Memory B cell (primary cell): ENCODE results near the gene UNG.

Experiments used
- ATAC-seq: fragments of 150-1000 bp; cut with Tn5 transposase; 2 replicates; pipeline ENCODE4 v1.10.0; 2021; ENCODE audit warnings: low read depth, mild to moderate bottlenecking, moderate library complexity
- DNase-seq, 2 donors: peaks; one replicate each; pipeline ENCODE4 v3.0.0; 2022; ENCODE audit warnings: low spot score in 2 of 2
- H3K27ac Mint-ChIP-seq: one replicate; pipeline ENCODE4 v1.8.0; 2022; ENCODE audit warnings: mild to moderate bottlenecking, moderate library complexity, mixed read lengths
- H3K27me3 Mint-ChIP-seq: one replicate; pipeline ENCODE4 v1.8.0; 2022; ENCODE audit warnings: mixed read lengths
- H3K36me3 Mint-ChIP-seq: one replicate; pipeline ENCODE4 v1.8.0; 2022; ENCODE audit warnings: mild to moderate bottlenecking, mixed read lengths
- H3K4me1 Mint-ChIP-seq: one replicate; pipeline ENCODE4 v1.8.0; 2022; ENCODE audit warnings: mixed read lengths
- H3K4me3 Mint-ChIP-seq: one replicate; pipeline ENCODE4 v1.8.0; 2022; ENCODE audit warnings: mild to moderate bottlenecking, moderate library complexity, mixed read lengths
- H3K9me3 Mint-ChIP-seq: one replicate; pipeline ENCODE4 v1.8.0; 2022; ENCODE audit warnings: mixed read lengths

UNG gene

DNA sequence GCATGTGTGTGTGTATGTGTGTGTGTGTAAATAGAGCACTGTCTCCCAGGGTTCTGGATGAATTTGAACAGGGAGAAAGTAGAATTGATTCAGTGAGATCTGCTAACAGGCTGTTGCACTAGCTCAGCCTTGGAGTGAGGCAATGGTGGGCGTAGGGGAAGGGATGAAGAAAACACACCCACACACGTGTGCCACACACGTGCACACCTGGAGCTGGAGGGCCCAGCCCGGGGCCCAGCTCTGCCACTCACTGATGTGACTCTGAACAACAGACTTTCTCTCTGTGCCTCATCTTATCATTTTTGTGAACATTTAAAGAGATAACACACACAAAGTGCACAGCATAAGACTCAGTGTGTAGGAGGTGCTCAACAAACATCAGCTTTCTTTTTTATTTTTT lies 23.2 kb downstream of the UNG start:
- no peak for ATAC-seq
- Mint-ChIP-seq H3K27me3 (peaks cover 2% of the 10 kb centered on the region), H3K9me3 (no peaks in the 10 kb centered on the region), H3K36me3 (no peaks in the 10 kb centered on the region), H3K4me3 (no peak overlapping the region), H3K27ac (no peak overlapping the region), H3K4me1 (peaks cover 2% of the 10 kb centered on the region)
- DNase-seq, result no peak

GRCh38 chr12:109121346-109121880 lies 24.0 kb downstream of the UNG start:
- no peak overlapping the region for H3K27ac Mint-ChIP-seq
- ATAC-seq (no peak), DNase-seq (no peak)
- H3K36me3 Mint-ChIP-seq, result no peaks in the 10 kb centered on the region
- peaks cover 4% of the 10 kb centered on the region for H3K27me3 Mint-ChIP-seq
- no peaks in the 10 kb centered on the region for H3K4me1 Mint-ChIP-seq
- H3K4me3 Mint-ChIP-seq, result no peak overlapping the region
- H3K9me3 Mint-ChIP-seq, result no peaks in the 10 kb centered on the region

- no peaks in the 10 kb centered on the region for H3K4me1 Mint-ChIP-seq
- no peak for DNase-seq
Observed at GRCh38 chr12:109124878-109125648, 27.7 kb downstream of the UNG start.

DNA sequence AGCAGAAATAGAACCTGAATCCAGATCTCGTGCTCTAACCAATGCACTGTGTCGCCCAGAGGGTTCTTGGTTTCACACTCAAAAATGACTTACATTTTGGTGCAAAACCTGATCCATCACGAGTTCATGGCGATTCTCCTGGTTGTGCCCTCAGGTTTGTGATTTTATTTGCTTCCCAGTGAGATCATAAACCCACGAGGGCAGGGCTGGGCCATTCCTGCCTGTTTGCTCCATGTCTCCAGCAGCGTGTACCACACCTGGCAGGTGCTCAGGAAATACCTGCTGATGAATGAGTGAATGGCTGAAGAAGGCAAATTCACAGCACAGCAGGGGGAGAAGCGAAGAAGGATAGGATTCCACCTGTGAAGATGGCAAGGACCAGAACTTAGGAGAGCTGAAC lies 28.4 kb downstream of the UNG start:
- no peak for ATAC-seq
- no peak overlapping the region for H3K27ac Mint-ChIP-seq
- no peak overlapping the region for H3K4me3 Mint-ChIP-seq
- no peak for DNase-seq
- no peaks in the 10 kb centered on the region for H3K9me3 Mint-ChIP-seq
- H3K4me1 Mint-ChIP-seq, result no peaks in the 10 kb centered on the region
- H3K36me3 Mint-ChIP-seq, result no peaks in the 10 kb centered on the region
- H3K27me3 Mint-ChIP-seq, result peaks cover 3% of the 10 kb centered on the region

More at GRCh38 chr12:109124878-109125648, 27.7 kb downstream of the UNG start:
- Mint-ChIP-seq H3K36me3 (no peaks in the 10 kb centered on the region), H3K27me3 (peaks cover 4% of the 10 kb centered on the region), H3K27ac (no peak overlapping the region), H3K9me3 (no peaks in the 10 kb centered on the region), H3K4me3 (no peak overlapping the region)
- no peak for ATAC-seq

GRCh38 chr12:109126784-109127183 lies 29.4 kb downstream of the UNG start:
- no peak for ATAC-seq
- no peaks in the 10 kb centered on the region for H3K4me1 Mint-ChIP-seq

GRCh38 chr12:109127533-109128242 lies 30.3 kb downstream of the UNG start:
- Mint-ChIP-seq H3K9me3 (no peaks in the 10 kb centered on the region), H3K4me1 (no peaks in the 10 kb centered on the region), H3K4me3 (no peak overlapping the region), H3K27me3 (peaks cover 5% of the 10 kb centered on the region), H3K27ac (no peak overlapping the region), H3K36me3 (no peaks in the 10 kb centered on the region)
- no peak for DNase-seq
- ATAC-seq, result no peak

More at GRCh38 chr12:109126784-109127183, 29.4 kb downstream of the UNG start:
- Mint-ChIP-seq H3K9me3 (no peaks in the 10 kb centered on the region), H3K27ac (no peak overlapping the region), H3K36me3 (no peaks in the 10 kb centered on the region), H3K27me3 (peaks cover 5% of the 10 kb centered on the region), H3K4me3 (no peak overlapping the region)
- DNase-seq, result no peak

DNA sequence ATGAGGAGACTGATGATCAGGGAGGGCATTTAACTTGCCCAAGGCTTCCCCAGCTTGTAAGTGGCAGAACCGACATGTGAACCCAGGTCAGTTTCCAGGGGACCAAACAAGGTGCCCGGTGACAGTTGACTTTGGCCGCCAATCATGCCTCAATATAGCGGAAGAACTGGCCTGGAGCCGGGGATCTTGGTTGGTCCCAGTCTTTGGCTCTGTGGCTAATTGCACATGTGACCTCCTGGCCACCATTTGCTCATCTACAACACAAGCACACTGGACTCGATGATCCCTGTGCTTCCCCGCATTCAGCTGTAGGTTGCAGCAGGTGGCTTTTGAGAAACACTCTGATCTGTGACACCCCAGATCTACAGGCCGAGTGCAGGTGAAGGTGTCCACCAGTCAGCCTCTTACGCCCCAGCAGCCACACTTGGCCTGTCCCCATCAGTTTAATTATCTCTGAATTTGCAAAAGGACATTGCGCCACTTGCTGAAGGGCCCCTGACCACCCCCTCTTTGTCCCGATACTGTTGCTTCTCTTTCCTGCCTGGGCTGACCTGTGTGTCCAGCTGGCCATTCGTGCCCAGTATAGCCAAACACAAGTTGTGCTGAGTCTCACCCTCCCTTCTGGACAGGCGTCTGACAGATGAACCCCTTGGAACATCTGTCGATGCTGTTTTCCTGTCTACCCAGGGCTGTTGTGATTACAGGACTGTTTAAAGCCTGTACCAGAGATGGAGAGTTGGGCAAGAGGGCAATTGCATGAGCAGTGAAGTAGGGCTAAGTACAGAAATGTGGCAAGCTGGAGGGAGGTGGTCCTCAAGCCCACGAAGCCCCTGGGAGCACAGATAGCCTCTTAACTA lies 33.1 kb downstream of the UNG start:
- Mint-ChIP-seq H3K27ac (no peak overlapping the region), H3K9me3 (peaks cover 2% of the 10 kb centered on the region), H3K36me3 (no peaks in the 10 kb centered on the region), H3K4me3 (no peak overlapping the region), H3K4me1 (no peaks in the 10 kb centered on the region), H3K27me3 (peaks cover 11% of the 10 kb centered on the region)
- ATAC-seq, result no peak
- DNase-seq, result no peak

DNA sequence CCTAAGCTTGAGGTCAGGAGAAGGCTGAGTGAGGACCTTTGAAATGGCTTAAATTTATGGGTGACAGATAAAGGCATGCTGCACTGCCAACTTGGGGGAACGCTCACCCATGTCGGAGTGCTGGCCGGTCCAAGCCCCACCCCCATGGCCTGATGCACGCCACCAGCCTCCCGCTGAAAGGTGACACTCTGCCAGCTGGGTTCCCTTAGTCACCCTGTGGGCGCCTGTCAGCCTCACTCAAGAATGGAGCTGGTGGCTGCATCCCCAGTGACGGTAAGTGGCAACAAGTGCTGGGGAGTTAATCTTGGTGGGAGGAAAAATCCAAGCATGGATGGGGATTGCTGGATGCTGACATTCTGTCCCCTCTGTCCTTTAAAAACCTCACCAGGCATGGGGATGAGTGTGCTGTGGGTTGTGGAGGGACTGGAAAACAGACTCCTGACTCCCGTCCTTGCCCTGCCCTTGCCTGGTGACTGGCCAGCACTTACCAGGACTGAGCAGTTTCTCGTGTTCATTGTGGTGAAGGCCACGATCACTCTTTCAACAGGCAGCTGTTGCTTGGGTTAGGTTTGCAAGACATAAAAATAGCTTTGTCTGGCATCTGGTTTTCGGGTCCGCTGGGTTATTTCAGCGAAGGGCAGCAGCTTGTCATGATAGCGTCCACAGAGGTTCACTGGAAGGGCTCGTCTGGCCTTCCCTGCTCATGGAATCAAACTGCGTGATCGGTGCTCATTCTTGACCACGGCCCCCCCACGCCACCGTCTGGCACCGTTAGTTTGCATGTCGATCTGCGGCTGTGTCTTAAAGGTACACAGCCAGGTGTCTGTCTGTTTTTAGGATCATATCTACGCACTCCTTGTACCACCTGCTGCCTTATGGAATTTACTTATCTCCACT lies 34.0 kb downstream of the UNG start:
- no peaks in the 10 kb centered on the region for H3K4me1 Mint-ChIP-seq
- DNase-seq (no peak), ATAC-seq (no peak)
- H3K9me3 Mint-ChIP-seq, result peaks cover 2% of the 10 kb centered on the region
- no peak overlapping the region for H3K4me3 Mint-ChIP-seq
- no peaks in the 10 kb centered on the region for H3K36me3 Mint-ChIP-seq
- no peak overlapping the region for H3K27ac Mint-ChIP-seq
- H3K27me3 Mint-ChIP-seq, result peaks cover 9% of the 10 kb centered on the region

GRCh38 chr12:109134186-109134917 lies 37.0 kb downstream of the UNG start:
- no peak overlapping the region for H3K27ac Mint-ChIP-seq
- H3K9me3 Mint-ChIP-seq, result peaks cover 5% of the 10 kb centered on the region
- DNase-seq (no peak), ATAC-seq (no peak)
- H3K27me3 Mint-ChIP-seq, result peaks cover 12% of the 10 kb centered on the region
- H3K4me1 Mint-ChIP-seq, result no peaks in the 10 kb centered on the region
- no peak overlapping the region for H3K4me3 Mint-ChIP-seq
- H3K36me3 Mint-ChIP-seq, result peaks cover 1% of the 10 kb centered on the region

DNA sequence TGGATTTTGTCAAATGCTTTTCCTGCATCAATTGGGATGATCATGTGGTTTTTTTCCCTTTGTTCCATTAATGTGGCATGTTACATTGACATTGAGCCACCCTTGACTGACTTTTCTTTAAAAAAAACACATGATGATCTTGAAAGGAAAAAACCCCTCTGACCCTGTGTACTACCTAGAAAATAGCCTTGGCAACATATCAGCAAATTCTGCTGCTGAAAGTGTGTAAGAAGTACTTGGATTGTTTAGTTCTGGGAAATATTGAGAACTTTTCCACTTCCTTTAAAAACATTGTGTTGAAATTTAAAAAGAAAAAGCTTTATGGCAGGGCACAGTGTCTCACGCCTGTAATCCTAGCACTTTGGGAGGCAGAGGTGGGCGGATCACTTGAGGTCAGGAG lies 39.7 kb downstream of the UNG start:
- H3K4me1 Mint-ChIP-seq, result no peaks in the 10 kb centered on the region
- H3K36me3 Mint-ChIP-seq, result peaks cover 7% of the 10 kb centered on the region
- H3K4me3 Mint-ChIP-seq, result no peak overlapping the region
- ATAC-seq (no peak), DNase-seq (no peak)
- H3K9me3 Mint-ChIP-seq, result peaks cover 5% of the 10 kb centered on the region
- peaks cover 13% of the 10 kb centered on the region for H3K27me3 Mint-ChIP-seq
- no peak overlapping the region for H3K27ac Mint-ChIP-seq

GRCh38 chr12:109139360-109139759 lies 42.0 kb downstream of the UNG start:
- peaks cover 10% of the 10 kb centered on the region for H3K27me3 Mint-ChIP-seq
- no peak for DNase-seq
- peaks cover 7% of the 10 kb centered on the region for H3K36me3 Mint-ChIP-seq
- H3K4me1 Mint-ChIP-seq, result peaks cover 2% of the 10 kb centered on the region
- H3K9me3 Mint-ChIP-seq, result peaks cover 5% of the 10 kb centered on the region
- H3K4me3 Mint-ChIP-seq, result no peak overlapping the region
- no peak overlapping the region for H3K27ac Mint-ChIP-seq
- ATAC-seq, result no peak

DNA sequence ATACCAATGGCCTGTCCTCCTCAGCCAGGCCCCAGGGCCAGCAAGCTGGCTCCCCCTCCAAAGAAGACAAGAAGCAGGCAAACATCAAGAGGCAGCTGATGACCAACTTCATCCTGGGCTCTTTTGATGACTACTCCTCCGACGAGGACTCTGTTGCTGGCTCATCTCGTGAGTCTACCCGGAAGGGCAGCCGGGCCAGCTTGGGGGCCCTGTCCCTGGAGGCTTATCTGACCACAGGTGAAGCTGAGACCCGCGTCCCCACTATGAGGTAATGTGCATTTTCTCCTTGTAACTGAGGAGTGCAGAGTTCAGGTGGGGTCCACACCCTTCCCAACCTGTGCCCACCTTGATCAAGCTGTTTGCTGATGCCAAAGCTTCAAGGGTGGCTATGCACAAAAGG lies 42.4 kb downstream of the UNG start:
- no peak for ATAC-seq
- peaks cover 2% of the 10 kb centered on the region for H3K4me1 Mint-ChIP-seq
- DNase-seq, result no peak
- no peak overlapping the region for H3K27ac Mint-ChIP-seq
- no peak overlapping the region for H3K4me3 Mint-ChIP-seq
- H3K27me3 Mint-ChIP-seq, result peaks cover 10% of the 10 kb centered on the region
- peaks cover 5% of the 10 kb centered on the region for H3K9me3 Mint-ChIP-seq
- H3K36me3 Mint-ChIP-seq, result peaks cover 7% of the 10 kb centered on the region

- Mint-ChIP-seq H3K27me3 (peaks cover 8% of the 10 kb centered on the region), H3K36me3 (peaks cover 7% of the 10 kb centered on the region), H3K4me1 (peaks cover 2% of the 10 kb centered on the region), H3K4me3 (no peak overlapping the region), H3K27ac (no peak overlapping the region), H3K9me3 (peaks cover 3% of the 10 kb centered on the region)
- ATAC-seq, result no peak
- DNase-seq, result no peak
Observed at GRCh38 chr12:109140560-109140959, 43.2 kb downstream of the UNG start.
